Measurements from ENCODE around the gene TBC1D22A. TPM values are rescaled to one million over a fixed set of nuclear protein-coding genes. Genes with fewer than 3 reads are reported as not detected.

The TBC1D22A gene
- total RNA-seq, 3 donors from 2014 or later: 35.6 to 51.9 (median 41.8) TPM

GRCh38 chr22:47059076-47059475, 296.6 kb downstream of the TBC1D22A start:
- no peaks in the 10 kb centered on the region for H3K36me3 ChIP-seq (ENCODE audit: low read depth)
- H3K4me3 ChIP-seq: no peak overlapping the region
- no peaks in the 10 kb centered on the region for H3K9me3 ChIP-seq
- intact Hi-C loops (cut with DNase I, micrococcal nuclease): no loop called here
- no peak for TF ChIP-seq CTCF (IDR thresholded peaks at IDR 0.05)
- ATAC-seq (no peak), DNase-seq (no peak)
- H3K4me1 ChIP-seq (ENCODE audit: low read depth): no peaks in the 10 kb centered on the region

GRCh38 chr22:47059701-47060161, 297.3 kb downstream of the TBC1D22A start:
- TF ChIP-seq CTCF (IDR thresholded peaks at IDR 0.05): no peak
- intact Hi-C loops (cut with DNase I, micrococcal nuclease): no loop called here
- no peaks in the 10 kb centered on the region for H3K9me3 ChIP-seq
- H3K36me3 ChIP-seq (ENCODE audit: low read depth): no peaks in the 10 kb centered on the region
- ATAC-seq (no peak), DNase-seq (no peak)
- H3K4me3 ChIP-seq: no peak overlapping the region
- H3K4me1 ChIP-seq (ENCODE audit: low read depth): no peaks in the 10 kb centered on the region

GRCh38 chr22:47060718-47061117, 298.3 kb downstream of the TBC1D22A start:
- TF ChIP-seq CTCF (IDR thresholded peaks at IDR 0.05): no peak
- H3K4me3 ChIP-seq: no peak overlapping the region
- ATAC-seq: no peak
- H3K9me3 ChIP-seq: no peaks in the 10 kb centered on the region
- intact Hi-C loops (cut with DNase I, micrococcal nuclease): no loop called here
- H3K4me1 ChIP-seq (ENCODE audit: low read depth): no peaks in the 10 kb centered on the region
- H3K36me3 ChIP-seq (ENCODE audit: low read depth): no peaks in the 10 kb centered on the region
- no peak for DNase-seq

- TF ChIP-seq CTCF (IDR thresholded peaks at IDR 0.05): no peak
- Histone ChIP-seq H3K4me3 (no peak overlapping the region), H3K9me3 (no peaks in the 10 kb centered on the region), H3K36me3 (ENCODE audit: low read depth) (no peaks in the 10 kb centered on the region), H3K4me1 (ENCODE audit: low read depth) (no peaks in the 10 kb centered on the region)
- intact Hi-C loops (cut with DNase I, micrococcal nuclease): no loop called here
- ATAC-seq (no peak), DNase-seq (no peak)
These were observed 298.8 kb downstream of the TBC1D22A start for GRCh38 chr22:47061226-47061625.

GRCh38 chr22:47062126-47062525, 299.7 kb downstream of the TBC1D22A start:
- ATAC-seq (no peak), DNase-seq (no peak)
- Histone ChIP-seq H3K4me3 (no peak overlapping the region), H3K36me3 (ENCODE audit: low read depth) (no peaks in the 10 kb centered on the region), H3K4me1 (ENCODE audit: low read depth) (no peaks in the 10 kb centered on the region), H3K9me3 (no peaks in the 10 kb centered on the region)
- TF ChIP-seq CTCF (IDR thresholded peaks at IDR 0.05): no peak
- intact Hi-C loops (cut with DNase I, micrococcal nuclease): no loop called here

GRCh38 chr22:47063071-47063509, 300.6 kb downstream of the TBC1D22A start:
- H3K9me3 ChIP-seq: no peaks in the 10 kb centered on the region
- intact Hi-C loops (cut with DNase I, micrococcal nuclease): no loop called here
- ATAC-seq: no peak
- no peak for DNase-seq
- H3K36me3 ChIP-seq (ENCODE audit: low read depth): no peaks in the 10 kb centered on the region
- H3K4me3 ChIP-seq: no peak overlapping the region
- H3K4me1 ChIP-seq (ENCODE audit: low read depth): no peaks in the 10 kb centered on the region
- no peak for TF ChIP-seq CTCF (IDR thresholded peaks at IDR 0.05)
